Endodermal cell (in vitro differentiated cells): Measurements from ENCODE around the gene SPECC1. TPM values are rescaled to one million over a fixed set of nuclear protein-coding genes. Genes with fewer than 3 reads are reported as not detected.

Source experiments
- DNase-seq: peaks from one replicate; pipeline ENCODE4 v3.0.0-alpha.2; 2017
- H3K27ac ChIP-seq: 2 replicates; pipeline ENCODE4 v1.5.1; 2013; ENCODE audit warnings: mild to moderate bottlenecking, low read depth, low read length, moderate library complexity
- H3K27me3 ChIP-seq: 2 replicates; pipeline ENCODE4 v1.6.1; 2013; ENCODE audit warnings: mild to moderate bottlenecking, low read length, moderate library complexity; ENCODE audit not compliant: insufficient read depth, control insufficient read depth, poor library complexity, severe bottlenecking
- H3K36me3 ChIP-seq: 2 replicates; pipeline ENCODE4 v1.7.0; 2013; ENCODE audit warnings: mild to moderate bottlenecking, low read length, moderate library complexity; ENCODE audit not compliant: control insufficient read depth, insufficient read depth
- H3K4me1 ChIP-seq: one replicate; pipeline ENCODE4 v1.7.0; 2013; ENCODE audit warnings: low read length; ENCODE audit not compliant: control insufficient read depth, insufficient read depth
- H3K4me3 ChIP-seq: 2 replicates; pipeline ENCODE4 v1.5.1; 2013; ENCODE audit warnings: mild to moderate bottlenecking, low read length, moderate library complexity
- H3K9ac ChIP-seq: 2 replicates; pipeline ENCODE4 v1.6.1; 2013; ENCODE audit warnings: mild to moderate bottlenecking, low read length, moderate library complexity; ENCODE audit not compliant: poor library complexity, severe bottlenecking; ENCODE audit errors: extremely low read depth
- H3K9me3 ChIP-seq: 2 replicates; pipeline ENCODE4 v1.6.1; 2013; ENCODE audit warnings: mild to moderate bottlenecking, low read length, moderate library complexity; ENCODE audit not compliant: control insufficient read depth
- H3K27ac Mint-ChIP-seq: 2 replicates; pipeline ENCODE4 v1.8.0; 2020; ENCODE audit warnings: mixed read lengths
- H3K27me3 Mint-ChIP-seq: 2 replicates; pipeline ENCODE4 v1.8.0; 2021; ENCODE audit warnings: mild to moderate bottlenecking, mixed read lengths; ENCODE audit not compliant: insufficient read depth
- H3K36me3 Mint-ChIP-seq: 2 replicates; pipeline ENCODE4 v1.8.0; 2020; ENCODE audit warnings: low read depth, mixed read lengths
- H3K4me1 Mint-ChIP-seq: 2 replicates; pipeline ENCODE4 v1.8.0; 2020; ENCODE audit warnings: mixed read lengths
- H3K4me3 Mint-ChIP-seq: 2 replicates; pipeline ENCODE4 v1.8.0; 2020; ENCODE audit warnings: mild to moderate bottlenecking, moderate library complexity, mixed read lengths
- H3K9me3 Mint-ChIP-seq: 2 replicates; pipeline ENCODE4 v1.8.0; 2020; ENCODE audit warnings: mild to moderate bottlenecking, mixed read lengths
- WGBS, 2 experiments: methylation state at CpG; one replicate each; pipeline versions ENCODE4 v1.1.5 to v1.1.7; 2013; ENCODE audit warnings: missing lambda C conversion rate in 2 of 2, mixed read lengths in 1 of 2; ENCODE audit not compliant: insufficient coverage in 1 of 2, insufficient read length in 1 of 2; 5-methylcytosine and 5-hydroxymethylcytosine counted together
- total RNA-seq, 2 donors: library from RNA; stranded (reverse); fragmentation: NEBNext Ultra II Directional in 1 of 2; extraction: Animal tissue kit (Norgen Biotek cat#: 25700) in 1 of 2; gene quantifications; 2 replicates in 1 of 2; 3 replicates in 1 of 2; pipeline ENCODE4 v1.2.1, GENCODE V29; 2021
- TF ChIP-seq, protein P1 (sequence below): fragments of 200-600 bp; sonication (generic); conservative IDR thresholded peaks from 2 replicates; pipeline ENCODE4 v1.5.0; 2021; ENCODE audit warnings: antibody characterized with exemption, mild to moderate bottlenecking

SPECC1 gene
- total RNA-seq, 2 donors from 2014 or later: 48.7 to 60.6 TPM

DNA sequence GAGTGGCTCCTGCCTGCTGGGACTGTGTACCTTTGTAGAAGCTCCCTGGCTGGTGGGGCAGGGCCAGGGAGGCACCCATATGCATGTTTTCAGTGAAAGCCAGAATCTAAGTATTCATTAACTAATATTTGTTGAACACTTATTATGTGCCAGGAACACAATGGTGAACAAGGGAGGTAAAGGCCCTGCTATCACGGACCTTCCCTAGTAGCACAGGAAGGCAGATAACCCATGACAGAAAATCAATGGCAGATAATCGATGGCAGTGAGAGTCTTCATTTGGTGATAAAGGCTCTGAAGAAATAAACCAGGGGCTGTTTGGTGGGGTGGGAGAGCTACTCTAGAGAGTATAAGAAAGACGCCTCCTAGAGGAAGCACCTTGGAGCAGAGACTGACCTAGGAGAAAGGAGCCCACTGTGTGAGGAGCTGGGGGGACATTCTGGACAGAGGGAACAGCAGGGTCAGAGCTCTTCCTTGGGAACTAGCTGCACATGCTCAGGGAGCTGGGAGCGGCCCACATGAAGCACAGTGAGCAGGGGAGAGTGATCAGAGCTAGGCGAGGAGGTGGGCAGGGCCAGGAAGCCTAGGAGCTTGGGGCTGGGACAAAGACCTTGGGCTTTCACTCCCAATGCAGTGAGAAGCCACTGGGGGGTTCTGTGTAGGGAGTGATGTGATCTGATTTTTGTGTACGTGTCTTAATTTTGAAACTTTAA, 78.5 kb downstream of the SPECC1 start:
- H3K27me3 Mint-ChIP-seq: peaks cover 3% of the 10 kb centered on the region
- no peaks in the 10 kb centered on the region for H3K9me3 Mint-ChIP-seq
- no peaks in the 10 kb centered on the region for H3K4me1 ChIP-seq
- no peak overlapping the region for H3K4me3 Mint-ChIP-seq
- no peaks in the 10 kb centered on the region for H3K27me3 ChIP-seq
- DNase-seq: peak; percentile 55
- H3K27ac Mint-ChIP-seq: no peak overlapping the region
- H3K9ac ChIP-seq: no peak overlapping the region
- TF ChIP-seq, protein P1, sequence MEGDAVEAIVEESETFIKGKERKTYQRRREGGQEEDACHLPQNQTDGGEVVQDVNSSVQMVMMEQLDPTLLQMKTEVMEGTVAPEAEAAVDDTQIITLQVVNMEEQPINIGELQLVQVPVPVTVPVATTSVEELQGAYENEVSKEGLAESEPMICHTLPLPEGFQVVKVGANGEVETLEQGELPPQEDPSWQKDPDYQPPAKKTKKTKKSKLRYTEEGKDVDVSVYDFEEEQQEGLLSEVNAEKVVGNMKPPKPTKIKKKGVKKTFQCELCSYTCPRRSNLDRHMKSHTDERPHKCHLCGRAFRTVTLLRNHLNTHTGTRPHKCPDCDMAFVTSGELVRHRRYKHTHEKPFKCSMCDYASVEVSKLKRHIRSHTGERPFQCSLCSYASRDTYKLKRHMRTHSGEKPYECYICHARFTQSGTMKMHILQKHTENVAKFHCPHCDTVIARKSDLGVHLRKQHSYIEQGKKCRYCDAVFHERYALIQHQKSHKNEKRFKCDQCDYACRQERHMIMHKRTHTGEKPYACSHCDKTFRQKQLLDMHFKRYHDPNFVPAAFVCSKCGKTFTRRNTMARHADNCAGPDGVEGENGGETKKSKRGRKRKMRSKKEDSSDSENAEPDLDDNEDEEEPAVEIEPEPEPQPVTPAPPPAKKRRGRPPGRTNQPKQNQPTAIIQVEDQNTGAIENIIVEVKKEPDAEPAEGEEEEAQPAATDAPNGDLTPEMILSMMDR: no peak
- H3K36me3 Mint-ChIP-seq: no peaks in the 10 kb centered on the region
- H3K4me3 ChIP-seq: no peak overlapping the region
- H3K4me1 Mint-ChIP-seq: peaks cover 9% of the 10 kb centered on the region
- no peak overlapping the region for H3K27ac ChIP-seq
- H3K9me3 ChIP-seq: no peaks in the 10 kb centered on the region
- no peaks in the 10 kb centered on the region for H3K36me3 ChIP-seq
- 90 to 94% methylated on average over 5 of the region's 6 CpGs for WGBS, 2 experiments

DNA sequence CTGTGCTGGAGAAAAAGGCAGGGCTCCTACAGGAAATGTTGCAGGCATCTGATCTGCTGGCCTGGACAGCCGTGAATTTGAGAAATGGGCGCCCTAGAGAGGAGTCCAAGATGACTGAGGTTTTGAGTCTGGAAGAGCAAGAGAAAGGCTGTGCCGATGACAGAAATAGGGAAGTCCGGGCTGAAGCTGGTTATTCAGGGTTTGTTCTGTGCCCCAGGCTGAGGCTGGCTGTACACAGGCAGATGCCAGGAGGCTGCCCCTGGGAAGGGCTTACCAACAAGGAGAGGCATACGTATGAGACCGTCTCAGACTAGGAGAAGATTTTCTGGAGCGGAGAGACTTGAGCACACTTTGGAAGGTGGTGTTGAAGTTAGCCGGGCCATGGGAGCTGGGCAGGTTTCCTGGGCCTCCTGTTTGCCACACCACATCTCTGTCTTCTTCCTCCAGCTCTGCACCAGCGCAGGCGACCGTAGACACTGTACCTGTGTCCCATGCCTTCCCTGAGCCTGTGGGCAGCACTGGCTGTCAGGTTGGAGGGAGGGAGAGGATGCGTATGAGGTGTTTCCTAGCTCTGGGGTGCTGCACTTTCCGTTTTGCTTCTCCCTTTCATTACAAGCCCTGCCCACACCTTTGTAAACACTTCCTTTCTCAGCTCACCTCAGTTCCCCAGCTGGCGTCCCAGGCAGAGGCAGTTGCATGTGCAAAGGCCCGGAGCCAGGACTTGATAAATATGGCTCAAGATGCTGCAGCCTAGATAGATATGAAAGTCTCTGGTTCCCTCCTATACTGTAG, 80.8 kb downstream of the SPECC1 start:
- Histone ChIP-seq H3K4me1 (no peaks in the 10 kb centered on the region), H3K27ac (no peak overlapping the region), H3K36me3 (no peaks in the 10 kb centered on the region), H3K9me3 (no peaks in the 10 kb centered on the region), H3K9ac (no peak overlapping the region), H3K4me3 (no peak overlapping the region), H3K27me3 (no peaks in the 10 kb centered on the region)
- 85 to 90% methylated on average over 10 to 14 of the region's 15 CpGs for WGBS, 2 experiments
- DNase-seq: peak; percentile 48
- Mint-ChIP-seq H3K36me3 (no peaks in the 10 kb centered on the region), H3K9me3 (no peaks in the 10 kb centered on the region), H3K27ac (no peak overlapping the region), H3K27me3 (peaks cover 3% of the 10 kb centered on the region), H3K4me1 (peaks cover 14% of the 10 kb centered on the region), H3K4me3 (no peak overlapping the region)
- TF ChIP-seq, protein P1: no peak

DNA sequence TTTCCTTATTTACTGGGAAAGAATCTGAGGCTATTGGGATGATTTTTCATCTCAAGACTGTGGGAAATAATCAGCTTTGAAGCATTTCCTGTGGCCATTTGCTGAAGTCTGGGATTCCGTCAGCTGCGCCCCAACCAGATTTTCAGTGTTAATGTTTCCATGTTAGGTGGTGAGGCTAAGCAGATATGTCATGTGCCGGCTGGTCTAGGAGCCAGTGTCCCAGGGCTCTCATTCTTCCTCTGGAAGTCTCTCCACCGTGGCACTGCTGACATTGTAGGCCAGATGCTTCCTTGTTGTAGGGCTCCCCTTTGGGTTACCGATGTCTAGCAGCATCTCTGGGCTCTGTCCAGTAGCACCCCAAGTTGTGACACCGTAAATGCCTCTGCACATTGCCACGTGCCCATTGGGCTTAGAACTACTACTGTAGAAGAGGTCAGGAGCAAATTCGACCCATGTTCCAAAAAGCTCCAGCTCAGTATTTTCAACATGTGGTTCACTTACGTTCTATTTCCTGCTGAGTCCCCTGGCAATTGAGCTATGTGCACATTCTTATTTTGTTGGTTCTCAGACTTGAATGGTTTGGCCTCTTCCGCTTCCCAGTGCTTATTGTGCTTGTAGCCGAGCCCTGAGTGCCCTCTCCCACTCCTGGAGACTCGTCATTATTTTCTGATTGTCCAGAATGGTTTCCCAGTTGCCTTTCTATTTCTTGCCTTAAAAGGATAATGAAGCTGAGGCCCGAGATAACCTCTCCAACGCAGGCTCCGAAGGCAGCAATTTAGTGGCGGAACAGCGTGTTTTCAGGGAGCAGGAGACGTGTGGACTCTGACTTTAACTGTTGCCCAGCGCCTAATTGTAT, 82.2 kb downstream of the SPECC1 start:
- Mint-ChIP-seq H3K36me3 (no peaks in the 10 kb centered on the region), H3K27me3 (peaks cover 2% of the 10 kb centered on the region)

More for the DNA sequence above, 82.2 kb downstream of the SPECC1 start:
- Histone ChIP-seq H3K4me3 (no peak overlapping the region), H3K9me3 (no peaks in the 10 kb centered on the region), H3K27me3 (no peaks in the 10 kb centered on the region), H3K4me1 (no peaks in the 10 kb centered on the region), H3K9ac (no peak overlapping the region), H3K36me3 (no peaks in the 10 kb centered on the region), H3K27ac (no peak overlapping the region)
- no peaks in the 10 kb centered on the region for H3K9me3 Mint-ChIP-seq
- TF ChIP-seq, protein P1: no peak
- H3K4me1 Mint-ChIP-seq: peaks cover 13% of the 10 kb centered on the region
- peak overlapping the region; percentile 24 for H3K27ac Mint-ChIP-seq
- H3K4me3 Mint-ChIP-seq: no peak overlapping the region
- WGBS, 2 experiments: 85 to 88% methylated on average over 15 to 19 of the region's 19 CpGs
- DNase-seq: peak; percentile 42
